HG03571 (cell line): Measurements from ENCODE around the gene COBLL1.

ENCODE experiments used
- ATAC-seq: cut with Tn5 transposase; IDR thresholded peaks from one replicate; pipeline ENCODE4 v1.9.1; 2021; ENCODE audit not compliant: unreplicated experiment

Gene COBLL1

GRCh38 chr2:164859251-164859818 is 17.7 kb upstream of the COBLL1 start:
- ATAC-seq: no peak

- ATAC-seq: no peak
Measured at GRCh38 chr2:164852086-164852485, 10.5 kb upstream of the COBLL1 start.

- no peak for ATAC-seq
Measured at GRCh38 chr2:164850235-164850634, 8.6 kb upstream of the COBLL1 start.

- no peak for ATAC-seq
Measured at GRCh38 chr2:164849506-164849905, 7.9 kb upstream of the COBLL1 start.

- no peak for ATAC-seq
Measured at GRCh38 chr2:164847981-164848741, 6.5 kb upstream of the COBLL1 start.

DNA sequence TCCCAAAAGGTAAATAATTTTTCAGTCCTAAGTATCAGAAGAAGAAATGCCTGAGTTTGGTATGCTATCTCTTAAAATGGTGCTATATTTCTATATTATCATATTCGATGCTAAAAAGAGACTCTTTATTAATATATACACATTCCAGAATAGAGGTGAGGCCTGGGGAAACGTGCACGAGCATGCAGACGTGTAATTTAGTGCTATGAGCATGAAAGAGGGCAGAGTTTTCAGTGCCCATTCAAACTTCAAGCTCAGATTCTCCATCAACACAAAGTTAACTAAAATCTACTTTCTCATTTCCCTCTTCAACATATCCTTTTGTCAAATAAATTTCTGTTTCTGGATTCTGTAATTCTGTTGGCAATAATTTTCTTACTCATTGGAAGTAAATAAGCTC is 5.7 kb upstream of the COBLL1 start:
- ATAC-seq: no peak

DNA sequence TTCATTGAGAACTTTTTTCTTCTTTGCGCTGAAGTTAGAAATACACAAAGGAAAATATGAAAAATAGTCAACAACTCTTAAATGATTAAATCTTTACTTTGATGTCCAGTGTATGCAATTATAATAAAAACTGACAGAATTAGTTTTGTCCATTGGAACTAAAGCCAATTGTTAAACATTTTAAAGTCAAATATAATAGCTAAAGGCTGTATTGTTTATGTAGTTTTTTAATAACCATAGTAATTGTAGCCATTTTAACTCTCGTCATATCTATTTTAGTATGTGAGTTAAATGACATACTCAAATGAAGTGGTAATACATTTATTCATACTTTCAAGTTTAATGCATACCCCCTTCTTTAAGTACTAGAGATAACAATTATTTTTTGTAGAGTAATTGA is 4.7 kb upstream of the COBLL1 start:
- ATAC-seq: no peak

DNA sequence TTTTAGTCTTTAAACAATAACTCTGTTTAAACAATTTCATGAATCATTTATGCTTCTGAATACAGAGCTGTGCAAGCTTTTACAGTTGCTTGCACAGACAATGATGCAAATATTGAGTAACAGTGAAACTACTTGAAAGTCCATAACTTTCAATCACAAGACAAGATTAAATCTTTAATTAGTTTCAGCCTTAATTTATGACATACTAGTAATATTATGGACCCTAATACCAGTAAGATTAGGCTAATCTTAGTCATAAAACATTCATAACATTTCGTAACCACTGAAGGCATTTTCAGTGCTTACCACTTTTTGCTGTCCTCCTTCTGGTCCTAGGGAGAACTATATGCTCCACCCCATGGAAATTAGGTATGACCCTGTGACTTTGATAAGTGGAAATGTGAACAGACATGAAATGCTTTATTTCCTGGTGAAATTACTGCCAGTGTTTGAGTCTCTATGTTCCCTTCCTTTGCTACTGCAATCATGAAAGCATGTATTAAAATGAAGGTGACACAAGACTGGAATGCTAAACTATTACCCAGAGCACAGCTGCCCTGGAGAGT is 1.8 kb upstream of the COBLL1 start:
- ATAC-seq: no peak

DNA sequence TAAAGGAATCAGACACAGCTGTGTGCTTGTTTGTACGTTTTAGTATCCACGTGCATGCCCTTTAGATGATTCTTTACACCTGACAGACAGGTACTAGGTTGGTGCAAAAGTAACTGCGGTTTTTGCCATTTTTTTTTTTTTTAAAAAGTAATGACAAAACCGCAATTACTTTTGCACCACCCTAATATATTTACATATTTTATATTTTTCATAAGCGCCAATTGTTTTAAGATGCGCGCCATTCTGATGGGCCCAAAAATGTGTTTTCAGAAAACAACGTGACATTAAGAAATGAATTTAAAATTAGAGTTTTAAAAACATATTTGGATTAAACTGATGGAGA is 972 bp upstream of the COBLL1 start:
- ATAC-seq: no peak

DNA sequence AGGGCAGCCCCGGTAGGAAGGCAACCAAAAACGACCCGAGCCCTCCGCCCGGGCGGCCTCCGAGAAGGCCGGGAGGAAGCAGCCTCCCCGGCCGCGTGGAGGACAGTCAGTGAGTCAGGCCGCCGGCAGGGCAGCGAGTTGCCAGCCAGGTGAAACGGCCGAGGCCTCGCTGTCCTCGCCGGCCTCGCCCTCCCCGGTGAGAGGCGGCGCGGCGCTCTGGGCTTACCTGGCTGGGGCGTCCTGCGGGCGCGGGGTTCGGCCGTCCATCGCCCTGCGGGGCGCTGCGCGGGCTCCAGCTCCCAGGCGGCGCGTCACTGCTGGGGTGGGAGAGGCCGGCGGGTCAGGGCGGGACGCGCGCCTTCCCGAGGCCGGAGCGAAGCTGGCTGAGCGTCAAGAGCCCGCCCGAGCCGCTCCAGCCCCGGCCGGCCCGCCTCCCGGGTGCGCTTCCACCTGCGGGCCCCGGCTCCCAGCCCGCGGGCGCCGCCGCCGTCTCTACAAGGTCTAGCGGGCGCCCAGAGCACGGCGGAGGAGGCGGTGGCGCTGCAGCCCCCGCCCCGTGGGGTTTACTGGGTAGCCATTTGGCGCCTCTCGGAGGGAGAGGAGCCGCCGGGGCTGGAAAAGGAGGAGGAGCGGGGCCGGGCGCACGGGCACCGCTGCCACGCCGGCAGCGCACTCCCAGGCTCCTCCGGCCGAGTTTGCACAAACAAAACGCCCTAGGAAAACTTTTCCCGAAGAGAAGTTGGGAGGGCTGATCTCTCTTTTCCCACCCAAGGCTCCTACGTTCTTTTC is 499 bp downstream of the COBLL1 start:
- ATAC-seq: peak; percentile 60

GRCh38 chr2:164840458-164840929 is 1.1 kb downstream of the COBLL1 start:
- no peak for ATAC-seq

GRCh38 chr2:164839914-164840457 is 1.6 kb downstream of the COBLL1 start:
- ATAC-seq: no peak

DNA sequence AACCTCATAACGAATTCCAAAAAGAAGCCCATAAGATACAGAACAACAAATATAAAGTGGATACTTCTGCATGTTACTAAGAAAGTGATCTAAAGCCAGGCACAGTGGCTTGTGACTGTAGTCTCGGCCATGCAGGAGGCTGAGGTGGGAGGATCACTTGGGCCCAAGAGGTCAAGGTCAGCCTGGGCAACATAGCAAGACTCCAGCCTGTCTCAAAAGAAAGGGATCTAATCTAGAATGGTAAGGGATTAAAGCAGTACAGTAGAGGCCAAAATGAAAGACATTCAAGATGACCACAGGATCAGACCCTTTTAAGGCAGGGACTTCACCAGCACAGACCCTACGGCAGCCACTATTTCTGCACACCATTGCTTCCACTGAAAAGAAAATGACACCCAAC is 3.8 kb downstream of the COBLL1 start:
- ATAC-seq: no peak

GRCh38 chr2:164836907-164837306 is 4.7 kb downstream of the COBLL1 start:
- no peak for ATAC-seq

- no peak for ATAC-seq
Measured at GRCh38 chr2:164835302-164835701, 6.3 kb downstream of the COBLL1 start.

- no peak for ATAC-seq
Measured at GRCh38 chr2:164831887-164832286, 9.7 kb downstream of the COBLL1 start.

DNA sequence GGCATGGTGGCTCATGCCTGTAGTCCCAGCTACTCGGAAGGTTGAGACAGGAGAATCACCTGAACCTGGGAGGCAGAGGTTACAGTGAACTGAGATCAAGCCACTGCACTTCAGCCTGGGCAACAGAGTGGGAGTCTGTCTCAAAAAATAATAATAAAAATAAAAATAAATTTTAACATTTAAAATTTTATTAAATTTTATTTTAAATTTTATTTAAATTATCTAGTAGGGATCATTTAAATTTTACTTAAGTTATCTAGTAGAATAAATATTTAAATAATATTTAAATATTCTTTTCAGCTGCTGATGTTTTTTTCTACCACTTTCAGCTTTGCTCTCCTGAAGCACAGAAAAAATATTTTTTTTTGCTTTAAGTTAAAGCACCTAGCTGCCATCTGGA is 10.4 kb downstream of the COBLL1 start:
- no peak for ATAC-seq

DNA sequence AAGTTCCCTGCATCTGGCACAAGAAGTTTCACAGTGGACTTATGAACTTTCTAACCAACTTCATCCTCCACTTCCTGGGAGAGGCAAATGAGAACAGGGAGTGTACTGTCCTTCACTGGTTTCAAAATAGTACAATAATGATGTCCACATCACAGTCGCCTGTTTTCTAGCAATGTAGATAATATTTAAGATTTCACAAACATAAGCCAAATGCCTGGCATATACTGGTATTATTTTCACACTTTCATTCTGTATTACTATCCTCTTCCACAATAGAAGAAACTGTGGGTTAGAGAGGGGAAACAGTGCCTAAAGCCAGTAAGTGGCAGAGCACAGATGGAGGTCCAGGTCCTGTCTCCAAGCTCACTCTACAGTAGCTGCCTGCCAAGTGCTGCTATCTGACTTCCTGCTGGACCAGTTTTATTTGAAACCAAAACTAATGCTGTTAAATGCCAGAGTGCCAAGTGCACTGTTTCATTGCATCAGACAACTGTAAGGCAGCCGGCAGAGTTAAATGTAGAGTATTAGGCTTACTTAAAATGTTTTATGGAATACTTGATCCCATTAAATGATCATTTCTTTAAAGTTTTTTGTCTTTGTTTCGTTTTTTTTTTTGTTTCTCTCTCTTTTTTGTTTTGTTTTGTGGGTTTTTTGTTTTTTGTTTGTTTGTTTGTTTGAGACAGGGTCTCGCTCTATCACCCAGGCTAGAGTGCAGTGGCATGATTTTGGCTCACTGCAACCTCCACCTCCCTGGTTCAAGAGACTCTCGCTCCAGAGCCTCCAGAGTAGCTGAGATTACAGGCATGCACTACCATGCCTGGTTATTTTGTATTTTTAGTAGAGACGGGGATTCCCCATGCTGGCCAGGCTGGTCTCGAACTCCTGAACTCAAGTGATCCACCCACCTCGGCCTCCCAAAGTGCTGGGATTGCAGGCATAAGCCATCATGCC is 15.1 kb downstream of the COBLL1 start:
- no peak for ATAC-seq

DNA sequence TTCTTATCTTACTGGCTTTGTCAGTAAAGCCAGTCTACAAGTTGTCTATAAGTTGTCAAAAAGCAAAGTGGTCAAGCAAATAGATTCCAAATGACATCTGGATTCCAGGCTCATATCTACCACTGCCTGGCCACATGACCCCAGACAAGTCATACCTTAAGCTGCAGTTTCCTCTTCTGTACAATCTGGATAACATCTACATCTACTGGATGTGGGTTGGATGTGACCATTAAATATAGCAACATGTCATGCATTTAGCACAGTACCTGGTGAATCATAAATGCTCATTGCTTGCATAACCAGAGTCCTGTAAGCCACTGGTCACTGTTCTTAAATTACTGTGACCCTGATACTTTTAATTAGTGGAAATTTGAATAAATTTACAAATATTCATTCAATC is 16.8 kb downstream of the COBLL1 start:
- ATAC-seq: no peak

DNA sequence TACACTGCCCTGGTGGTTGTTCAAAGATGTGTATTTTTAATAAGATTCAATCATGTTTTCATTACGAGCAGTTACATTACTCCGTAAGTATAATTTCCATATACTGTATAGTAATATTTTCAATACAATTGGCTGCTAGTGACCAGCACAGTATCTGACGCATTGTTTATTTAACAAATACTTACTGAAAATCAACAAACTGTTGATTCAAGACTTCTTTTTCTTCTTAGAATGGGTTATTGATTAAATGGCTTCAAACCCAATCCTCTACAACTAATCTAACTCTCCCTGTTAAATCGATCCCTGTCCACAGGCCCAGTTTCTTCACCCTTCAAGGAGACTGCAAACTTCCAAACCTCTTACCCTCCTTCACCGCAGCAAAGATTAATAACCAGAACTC is 18.5 kb downstream of the COBLL1 start:
- ATAC-seq: no peak
